Measurements from ENCODE around the gene DHRS7C.

DNA sequence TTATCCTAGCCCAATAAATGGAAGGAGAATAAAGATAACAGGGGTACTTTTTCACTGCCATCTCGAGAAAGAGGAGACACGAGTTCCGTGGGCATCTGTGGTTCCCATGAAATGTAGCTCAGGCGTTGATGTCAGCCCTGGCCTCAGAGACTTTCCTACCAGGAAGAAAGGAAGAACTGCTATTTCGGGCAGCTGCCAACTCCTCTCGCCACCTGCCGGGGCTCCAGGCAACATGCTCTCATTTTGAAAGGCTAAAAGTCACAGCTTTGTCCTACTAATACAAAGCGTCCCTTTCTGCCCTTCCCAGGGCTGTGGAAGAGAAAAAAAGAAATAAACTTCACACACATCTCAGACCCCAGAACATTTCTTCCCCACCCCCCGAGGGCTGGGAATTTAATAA lies 65.8 kb downstream of the DHRS7C start:
- TF ChIP-seq, protein P1, sequence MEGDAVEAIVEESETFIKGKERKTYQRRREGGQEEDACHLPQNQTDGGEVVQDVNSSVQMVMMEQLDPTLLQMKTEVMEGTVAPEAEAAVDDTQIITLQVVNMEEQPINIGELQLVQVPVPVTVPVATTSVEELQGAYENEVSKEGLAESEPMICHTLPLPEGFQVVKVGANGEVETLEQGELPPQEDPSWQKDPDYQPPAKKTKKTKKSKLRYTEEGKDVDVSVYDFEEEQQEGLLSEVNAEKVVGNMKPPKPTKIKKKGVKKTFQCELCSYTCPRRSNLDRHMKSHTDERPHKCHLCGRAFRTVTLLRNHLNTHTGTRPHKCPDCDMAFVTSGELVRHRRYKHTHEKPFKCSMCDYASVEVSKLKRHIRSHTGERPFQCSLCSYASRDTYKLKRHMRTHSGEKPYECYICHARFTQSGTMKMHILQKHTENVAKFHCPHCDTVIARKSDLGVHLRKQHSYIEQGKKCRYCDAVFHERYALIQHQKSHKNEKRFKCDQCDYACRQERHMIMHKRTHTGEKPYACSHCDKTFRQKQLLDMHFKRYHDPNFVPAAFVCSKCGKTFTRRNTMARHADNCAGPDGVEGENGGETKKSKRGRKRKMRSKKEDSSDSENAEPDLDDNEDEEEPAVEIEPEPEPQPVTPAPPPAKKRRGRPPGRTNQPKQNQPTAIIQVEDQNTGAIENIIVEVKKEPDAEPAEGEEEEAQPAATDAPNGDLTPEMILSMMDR (IDR thresholded peaks at IDR 0.05) = peak in 2 of 4 experiments; percentile 29 to 34
- no peak for TF ChIP-seq POLR2A (IDR thresholded peaks at IDR 0.05)

Data from prostate gland (tissue), 2 donors.